Measurements from ENCODE around the gene ANKRD52. TPM values are rescaled to one million over a fixed set of nuclear protein-coding genes. Genes with fewer than 3 reads are reported as not detected.

Gene ANKRD52
- total and polyA plus RNA-seq, 10 of the 15 experiments (the other 5 are each of a cell fraction or from before 2014, with no cell fraction given) = 0.90 to 55.3 (median 16.1) TPM

DNA sequence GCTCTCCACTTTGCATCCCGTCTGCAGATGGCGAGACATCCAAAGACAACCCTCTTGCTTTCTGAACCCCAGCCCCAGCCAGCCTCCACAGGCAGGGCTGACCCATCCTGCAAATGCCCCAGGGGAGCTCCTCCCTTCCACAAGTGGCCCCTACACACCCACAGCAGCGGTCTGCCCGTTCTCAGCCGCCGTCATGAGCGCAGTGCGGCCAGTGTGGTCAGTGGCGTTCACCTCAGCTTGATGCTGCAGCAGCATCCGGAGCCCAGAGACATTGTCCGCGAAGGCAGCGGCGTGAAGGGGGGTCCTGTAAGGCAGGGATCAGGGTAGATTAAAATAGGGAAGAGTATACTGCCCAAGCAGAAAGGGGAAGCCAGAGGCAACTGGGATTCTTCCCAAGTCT is 13.7 kb downstream of the ANKRD52 start:
- H2AFZ ChIP-seq (ENCODE audit: control insufficient read depth, low read depth, low read length) = no peak overlapping the region
- H3K27ac ChIP-seq (ENCODE audit: control insufficient read depth, insufficient read depth) = no peak overlapping the region
- FAIRE-seq (no peak), DNase-seq (ENCODE audit: low read depth, low spot score) (no peak), ATAC-seq (no peak)
- WGBS (ENCODE audit: insufficient coverage, insufficient replicate concordance, low lambda C conversion rate, missing lambda C conversion rate) = 95% methylated on average over 14 of the region's 14 CpGs
- ChIA-PET SMC1A (ENCODE audit: uncharacterized antibody, unreplicated experiment) (no interaction called here), CTCF (no interaction called here), POLR2A (interaction anchor here (1.0 kb wide), 1 partner anchor 23 kb away, joined by 4 read pairs; the partner anchor contains the start of gene RNF41), RAD21 (ENCODE audit: unreplicated experiment) (no interaction called here)
- no peak overlapping the region for H3K4me3 ChIP-seq
- H3K4me1 ChIP-seq (ENCODE audit: control insufficient read depth, insufficient read depth, low read length) = no peaks in the 10 kb centered on the region
- no TSS peak for BruUV-seq (replicated peaks)
- H3K4me2 ChIP-seq (ENCODE audit: control insufficient read depth, insufficient read depth) = no peak overlapping the region
- TF ChIP-seq HCFC1 (IDR thresholded peaks at IDR 0.05; ENCODE audit: low read length) (no peak), BCL11A (IDR thresholded peaks at IDR 0.05; ENCODE audit: low read depth, low read length) (no peak), SUPT20H (IDR thresholded peaks at IDR 0.05; ENCODE audit: borderline replicate concordance, control insufficient read depth, low read depth, low read length) (no peak), NFYA (IDR thresholded peaks at IDR 0.05; ENCODE audit: borderline replicate concordance, low read depth, low read length) (no peak), POU2F2 (IDR thresholded peaks at IDR 0.05; ENCODE audit: borderline replicate concordance, low read depth, low read length) (no peak), SMAD5 (IDR thresholded peaks at IDR 0.05; ENCODE audit: low read depth) (no peak), CEBPB (IDR thresholded peaks at IDR 0.05; ENCODE audit: borderline replicate concordance in 1 of 2, low read depth in 2 of 2, low read length in 2 of 2) (no peak), ZSCAN29 (IDR thresholded peaks at IDR 0.05) (no peak), CHD2 (IDR thresholded peaks at IDR 0.05; ENCODE audit: borderline replicate concordance, low read depth, low read length) (no peak), BACH1 (IDR thresholded peaks at IDR 0.05; ENCODE audit: borderline replicate concordance) (no peak), ZNF24 (IDR thresholded peaks at IDR 0.05) (no peak), IKZF1 (conservative IDR thresholded peaks at IDR 0.05) (no peak), MEF2B (IDR thresholded peaks at IDR 0.05; ENCODE audit: partially characterized antibody, poor library complexity, severe bottlenecking) (no peak), MTA2 (IDR thresholded peaks at IDR 0.05; ENCODE audit: low read depth) (no peak), NR2F1 (conservative IDR thresholded peaks at IDR 0.05) (no peak), SRF (IDR thresholded peaks at IDR 0.05; ENCODE audit: low read depth in 2 of 2, low read length in 2 of 2) (no peak), SREBF1 (IDR thresholded peaks at IDR 0.05; ENCODE audit: low read length) (no peak)
- TF ChIP-seq, protein P1, sequence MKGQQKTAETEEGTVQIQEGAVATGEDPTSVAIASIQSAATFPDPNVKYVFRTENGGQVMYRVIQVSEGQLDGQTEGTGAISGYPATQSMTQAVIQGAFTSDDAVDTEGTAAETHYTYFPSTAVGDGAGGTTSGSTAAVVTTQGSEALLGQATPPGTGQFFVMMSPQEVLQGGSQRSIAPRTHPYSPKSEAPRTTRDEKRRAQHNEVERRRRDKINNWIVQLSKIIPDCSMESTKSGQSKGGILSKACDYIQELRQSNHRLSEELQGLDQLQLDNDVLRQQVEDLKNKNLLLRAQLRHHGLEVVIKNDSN (IDR thresholded peaks at IDR 0.05; ENCODE audit: borderline replicate concordance, extremely low read length, insufficient read depth, low read depth, low read length) = no peak
- TF ChIP-seq, protein P2, sequence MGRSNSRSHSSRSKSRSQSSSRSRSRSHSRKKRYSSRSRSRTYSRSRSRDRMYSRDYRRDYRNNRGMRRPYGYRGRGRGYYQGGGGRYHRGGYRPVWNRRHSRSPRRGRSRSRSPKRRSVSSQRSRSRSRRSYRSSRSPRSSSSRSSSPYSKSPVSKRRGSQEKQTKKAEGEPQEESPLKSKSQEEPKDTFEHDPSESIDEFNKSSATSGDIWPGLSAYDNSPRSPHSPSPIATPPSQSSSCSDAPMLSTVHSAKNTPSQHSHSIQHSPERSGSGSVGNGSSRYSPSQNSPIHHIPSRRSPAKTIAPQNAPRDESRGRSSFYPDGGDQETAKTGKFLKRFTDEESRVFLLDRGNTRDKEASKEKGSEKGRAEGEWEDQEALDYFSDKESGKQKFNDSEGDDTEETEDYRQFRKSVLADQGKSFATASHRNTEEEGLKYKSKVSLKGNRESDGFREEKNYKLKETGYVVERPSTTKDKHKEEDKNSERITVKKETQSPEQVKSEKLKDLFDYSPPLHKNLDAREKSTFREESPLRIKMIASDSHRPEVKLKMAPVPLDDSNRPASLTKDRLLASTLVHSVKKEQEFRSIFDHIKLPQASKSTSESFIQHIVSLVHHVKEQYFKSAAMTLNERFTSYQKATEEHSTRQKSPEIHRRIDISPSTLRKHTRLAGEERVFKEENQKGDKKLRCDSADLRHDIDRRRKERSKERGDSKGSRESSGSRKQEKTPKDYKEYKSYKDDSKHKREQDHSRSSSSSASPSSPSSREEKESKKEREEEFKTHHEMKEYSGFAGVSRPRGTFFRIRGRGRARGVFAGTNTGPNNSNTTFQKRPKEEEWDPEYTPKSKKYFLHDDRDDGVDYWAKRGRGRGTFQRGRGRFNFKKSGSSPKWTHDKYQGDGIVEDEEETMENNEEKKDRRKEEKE (IDR thresholded peaks at IDR 0.05) = no peak
- TF ChIP-seq, protein P3, sequence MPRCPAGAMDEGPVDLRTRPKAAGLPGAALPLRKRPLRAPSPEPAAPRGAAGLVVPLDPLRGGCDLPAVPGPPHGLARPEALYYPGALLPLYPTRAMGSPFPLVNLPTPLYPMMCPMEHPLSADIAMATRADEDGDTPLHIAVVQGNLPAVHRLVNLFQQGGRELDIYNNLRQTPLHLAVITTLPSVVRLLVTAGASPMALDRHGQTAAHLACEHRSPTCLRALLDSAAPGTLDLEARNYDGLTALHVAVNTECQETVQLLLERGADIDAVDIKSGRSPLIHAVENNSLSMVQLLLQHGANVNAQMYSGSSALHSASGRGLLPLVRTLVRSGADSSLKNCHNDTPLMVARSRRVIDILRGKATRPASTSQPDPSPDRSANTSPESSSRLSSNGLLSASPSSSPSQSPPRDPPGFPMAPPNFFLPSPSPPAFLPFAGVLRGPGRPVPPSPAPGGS (IDR thresholded peaks at IDR 0.05; ENCODE audit: borderline replicate concordance, insufficient read depth, low read depth, low read length, poor library complexity, severe bottlenecking) = no peak
- no peaks in the 10 kb centered on the region for H3K9me3 ChIP-seq (replicated peaks; ENCODE audit: control insufficient read depth, insufficient read depth, low read length)
- peaks cover 12 to 27% of the 10 kb centered on the region in 2 experiments for H3K36me3 ChIP-seq (ENCODE audit: control insufficient read depth in 2 of 2, insufficient read depth in 2 of 2, low read length in 1 of 2)
- H4K20me1 ChIP-seq (ENCODE audit: control insufficient read depth, insufficient read depth) = no peaks in the 10 kb centered on the region
- no peak overlapping the region for H3K9ac ChIP-seq (ENCODE audit: control insufficient read depth, insufficient read depth, low read length)
- intact Hi-C loops (cut with micrococcal nuclease; ENCODE audit: unreplicated experiment) (no loop called here), in situ Hi-C loops (cut with MboI) (no loop called here)
- H3K79me2 ChIP-seq (ENCODE audit: control insufficient read depth, insufficient read depth, low read length) = no peaks in the 10 kb centered on the region
- H3K27me3 ChIP-seq (replicated peaks in 1 of 2; ENCODE audit: control insufficient read depth in 2 of 2, insufficient read depth in 2 of 2, low read length in 1 of 2) = no peaks in the 10 kb centered on the region

Data from GM12878 (cell line).